SKM-1 (cell line): Measurements from ENCODE around the gene BRAT1.
A peak's percentile ranks its signal among the peaks of the same experiment; 100 is the strongest.
"Not testable (repeated sequence)": the region's sequence is repeated elsewhere in the genome, so short reads cannot be mapped to it uniquely, and the experiment has no call there.

Source experiments
- DNase-seq: peaks from one replicate; lab custom pipeline; 2025; ENCODE audit not compliant: unreplicated experiment; lab: John Stamatoyannopoulos, UW

The BRAT1 gene

GRCh38 chr7:2539031-2539911 lies 16.1 kb downstream of the BRAT1 start:
- no peak for DNase-seq

- DNase-seq: no peak
These were observed 17.1 kb downstream of the BRAT1 start for GRCh38 chr7:2537981-2538851.

GRCh38 chr7:2535872-2536627 lies 19.3 kb downstream of the BRAT1 start:
- not testable (repeated sequence) for DNase-seq

GRCh38 chr7:2534214-2534613 lies 21.1 kb downstream of the BRAT1 start:
- not testable (repeated sequence) for DNase-seq

- not testable (repeated sequence) for DNase-seq
These were observed 21.8 kb downstream of the BRAT1 start for GRCh38 chr7:2533566-2533965.

GRCh38 chr7:2532816-2533215 lies 22.5 kb downstream of the BRAT1 start:
- DNase-seq: not testable (repeated sequence)

GRCh38 chr7:2532199-2532772 lies 23.0 kb downstream of the BRAT1 start:
- not testable (repeated sequence) for DNase-seq

- DNase-seq: not testable (repeated sequence)
These were observed 23.6 kb downstream of the BRAT1 start for GRCh38 chr7:2531796-2532110.

- DNase-seq: not testable (repeated sequence)
These were observed 24.1 kb downstream of the BRAT1 start for GRCh38 chr7:2530994-2531795.

- DNase-seq: peak; percentile 89
These were observed 25.0 kb downstream of the BRAT1 start for GRCh38 chr7:2530071-2530987.

- peak; percentile 90 for DNase-seq
These were observed 25.9 kb downstream of the BRAT1 start for GRCh38 chr7:2529161-2530070.

- DNase-seq: no peak
These were observed 26.7 kb downstream of the BRAT1 start for GRCh38 chr7:2528481-2529095.

- no peak for DNase-seq
These were observed 27.5 kb downstream of the BRAT1 start for GRCh38 chr7:2527505-2528467.

- no peak for DNase-seq
These were observed 28.4 kb downstream of the BRAT1 start for GRCh38 chr7:2526659-2527504.
